GM23338 (cell line): ENCODE measurements around the gene RAX. TPM values are rescaled to one million over a fixed set of nuclear protein-coding genes. Genes with fewer than 3 reads are reported as not detected.

ENCODE experiments used
- ATAC-seq: fragments of 200-7000 bp; cut with Tn5 transposase; 3 replicates; pipeline ENCODE4 v1.9.1; 2020
- DNase-seq: peaks from one replicate; pipeline ENCODE4 v3.0.0-alpha.2; 2015; ENCODE audit warnings: low spot score
- H2AFZ ChIP-seq: fragments of 200-600 bp; sonication (generic); 2 replicates; pipeline ENCODE4 v1.8.0; 2016; ENCODE audit warnings: antibody characterized with exemption, mild to moderate bottlenecking, moderate library complexity
- H3F3A ChIP-seq: fragments of 200-600 bp; sonication (generic); replicated peaks from 2 replicates; pipeline ENCODE4 v1.8.0; 2017; ENCODE audit warnings: antibody characterized with exemption, mixed run types, low read depth
- H3K27ac ChIP-seq: fragments of 200-600 bp; sonication (generic); 2 replicates; pipeline ENCODE4 v1.6.1; 2016; ENCODE audit warnings: low read depth
- H3K27me3 ChIP-seq: fragments of 200-600 bp; sonication (generic); 2 replicates; pipeline ENCODE4 v1.8.0; 2016; ENCODE audit warnings: mild to moderate bottlenecking, mixed run types, moderate library complexity; ENCODE audit not compliant: insufficient read depth
- H3K36me3 ChIP-seq: fragments of 200-600 bp; sonication (generic); 2 replicates; pipeline ENCODE4 v1.8.0; 2016; ENCODE audit warnings: mild to moderate bottlenecking; ENCODE audit not compliant: insufficient read depth
- H3K4me1 ChIP-seq: fragments of 200-600 bp; sonication (generic); 2 replicates; pipeline ENCODE4 v1.8.0; 2016; ENCODE audit warnings: mild to moderate bottlenecking, moderate library complexity; ENCODE audit not compliant: insufficient read depth
- H3K4me2 ChIP-seq: fragments of 200-600 bp; sonication (generic); 2 replicates; pipeline ENCODE4 v1.7.1; 2017; ENCODE audit warnings: mixed run types
- H3K4me3 ChIP-seq: fragments of 200-600 bp; sonication (generic); 2 replicates; pipeline ENCODE4 v1.6.1; 2016; ENCODE audit warnings: mixed run types
- H3K79me2 ChIP-seq: fragments of 200-600 bp; sonication (generic); replicated peaks from 2 replicates; pipeline ENCODE4 v1.8.0; 2017; ENCODE audit warnings: mild to moderate bottlenecking; ENCODE audit not compliant: insufficient read depth
- H3K9me2 ChIP-seq: fragments of 200-600 bp; sonication (generic); 2 replicates; pipeline ENCODE4 v1.8.0; 2017; ENCODE audit not compliant: insufficient read depth
- H4K20me1 ChIP-seq: fragments of 200-600 bp; sonication (generic); replicated peaks from 2 replicates; pipeline ENCODE4 v1.8.0; 2017; ENCODE audit warnings: mild to moderate bottlenecking; ENCODE audit not compliant: insufficient read depth
- H3K27ac Mint-ChIP-seq: 2 replicates; pipeline ENCODE4 v1.8.0; 2020; ENCODE audit warnings: inconsistent platforms, mild to moderate bottlenecking, moderate library complexity, mixed read lengths
- H3K27me3 Mint-ChIP-seq: 3 replicates; pipeline ENCODE4 v1.8.0; 2022; ENCODE audit warnings: low read depth, mild to moderate bottlenecking, moderate library complexity, mixed read lengths, inconsistent platforms; ENCODE audit not compliant: insufficient read depth, poor library complexity
- H3K36me3 Mint-ChIP-seq: 3 replicates; pipeline ENCODE4 v1.8.0; 2021; ENCODE audit warnings: low read depth, mild to moderate bottlenecking, inconsistent platforms, moderate library complexity, mixed read lengths
- H3K4me1 Mint-ChIP-seq: 3 replicates; pipeline ENCODE4 v1.8.0; 2020; ENCODE audit warnings: mild to moderate bottlenecking, inconsistent platforms, mixed read lengths
- H3K4me3 Mint-ChIP-seq: 3 replicates; pipeline ENCODE4 v1.8.0; 2021; ENCODE audit warnings: moderate library complexity, mild to moderate bottlenecking, inconsistent platforms, mixed read lengths
- H3K9me3 Mint-ChIP-seq: 3 replicates; pipeline ENCODE4 v1.8.0; 2020; ENCODE audit warnings: moderate library complexity, mild to moderate bottlenecking, inconsistent platforms, mixed read lengths
- CREB1 ChIP-seq: fragments of 250-450 bp; sonication (Bioruptor Pico); IDR thresholded peaks from 2 replicates; pipeline ENCODE4 v1.5.0; 2020; ENCODE audit warnings: low read depth, mild to moderate bottlenecking, moderate library complexity
- CTCF ChIP-seq, 2 experiments: fragments of 200-600 bp in 1 of 2; sonication (generic) in 1 of 2; conservative IDR thresholded peaks; 2 replicates each; pipeline versions ENCODE4 v1.5.1 to v1.6.1; 2016 to 2017; ENCODE audit warnings: antibody characterized with exemption in 2 of 2, low read depth in 2 of 2, mild to moderate bottlenecking in 2 of 2, moderate library complexity in 1 of 2
- JUNB ChIP-seq: IDR thresholded peaks from one replicate; pipeline ENCODE4 v1.6.1; 2016; ENCODE audit warnings: antibody characterized with exemption; ENCODE audit not compliant: unreplicated experiment
- STAT1 ChIP-seq: IDR thresholded peaks from one replicate; pipeline ENCODE4 v1.6.1; 2016; ENCODE audit warnings: antibody characterized with exemption; ENCODE audit not compliant: unreplicated experiment
- polyA plus RNA-seq: library from polyadenylated mRNA; unstranded; fragments of >200 nt; fragmentation: Nextera tagmentation; extraction: Ambion mirVana; gene quantifications from 2 replicates; pipeline ENCODE4 v1.2.1, GENCODE V29; 2016
- total RNA-seq: library from RNA; depleted of rRNA; stranded (reverse); fragments of >200 nt; shearing (Covaris generic); gene quantifications from 2 replicates; pipeline ENCODE4 v1.2.3, GENCODE V29; 2014
- TF ChIP-seq, protein P1 (sequence below): fragments of 250-450 bp; sonication (Bioruptor Pico); IDR thresholded peaks from 2 replicates; pipeline ENCODE4 v1.5.0; 2020; ENCODE audit warnings: mild to moderate bottlenecking, moderate library complexity
- TF ChIP-seq, protein P2 (sequence below): IDR thresholded peaks from 2 replicates; pipeline ENCODE4 v1.6.1; 2016; ENCODE audit warnings: antibody characterized with exemption
- TF ChIP-seq, protein P3 (sequence below): IDR thresholded peaks from one replicate; pipeline ENCODE4 v1.6.1; 2018; ENCODE audit warnings: antibody characterized with exemption; ENCODE audit not compliant: unreplicated experiment

The RAX gene
- total and polyA plus RNA-seq, 2 experiments from 2014 or later = 0.03 to 0.16 TPM

- TF ChIP-seq, protein P1, sequence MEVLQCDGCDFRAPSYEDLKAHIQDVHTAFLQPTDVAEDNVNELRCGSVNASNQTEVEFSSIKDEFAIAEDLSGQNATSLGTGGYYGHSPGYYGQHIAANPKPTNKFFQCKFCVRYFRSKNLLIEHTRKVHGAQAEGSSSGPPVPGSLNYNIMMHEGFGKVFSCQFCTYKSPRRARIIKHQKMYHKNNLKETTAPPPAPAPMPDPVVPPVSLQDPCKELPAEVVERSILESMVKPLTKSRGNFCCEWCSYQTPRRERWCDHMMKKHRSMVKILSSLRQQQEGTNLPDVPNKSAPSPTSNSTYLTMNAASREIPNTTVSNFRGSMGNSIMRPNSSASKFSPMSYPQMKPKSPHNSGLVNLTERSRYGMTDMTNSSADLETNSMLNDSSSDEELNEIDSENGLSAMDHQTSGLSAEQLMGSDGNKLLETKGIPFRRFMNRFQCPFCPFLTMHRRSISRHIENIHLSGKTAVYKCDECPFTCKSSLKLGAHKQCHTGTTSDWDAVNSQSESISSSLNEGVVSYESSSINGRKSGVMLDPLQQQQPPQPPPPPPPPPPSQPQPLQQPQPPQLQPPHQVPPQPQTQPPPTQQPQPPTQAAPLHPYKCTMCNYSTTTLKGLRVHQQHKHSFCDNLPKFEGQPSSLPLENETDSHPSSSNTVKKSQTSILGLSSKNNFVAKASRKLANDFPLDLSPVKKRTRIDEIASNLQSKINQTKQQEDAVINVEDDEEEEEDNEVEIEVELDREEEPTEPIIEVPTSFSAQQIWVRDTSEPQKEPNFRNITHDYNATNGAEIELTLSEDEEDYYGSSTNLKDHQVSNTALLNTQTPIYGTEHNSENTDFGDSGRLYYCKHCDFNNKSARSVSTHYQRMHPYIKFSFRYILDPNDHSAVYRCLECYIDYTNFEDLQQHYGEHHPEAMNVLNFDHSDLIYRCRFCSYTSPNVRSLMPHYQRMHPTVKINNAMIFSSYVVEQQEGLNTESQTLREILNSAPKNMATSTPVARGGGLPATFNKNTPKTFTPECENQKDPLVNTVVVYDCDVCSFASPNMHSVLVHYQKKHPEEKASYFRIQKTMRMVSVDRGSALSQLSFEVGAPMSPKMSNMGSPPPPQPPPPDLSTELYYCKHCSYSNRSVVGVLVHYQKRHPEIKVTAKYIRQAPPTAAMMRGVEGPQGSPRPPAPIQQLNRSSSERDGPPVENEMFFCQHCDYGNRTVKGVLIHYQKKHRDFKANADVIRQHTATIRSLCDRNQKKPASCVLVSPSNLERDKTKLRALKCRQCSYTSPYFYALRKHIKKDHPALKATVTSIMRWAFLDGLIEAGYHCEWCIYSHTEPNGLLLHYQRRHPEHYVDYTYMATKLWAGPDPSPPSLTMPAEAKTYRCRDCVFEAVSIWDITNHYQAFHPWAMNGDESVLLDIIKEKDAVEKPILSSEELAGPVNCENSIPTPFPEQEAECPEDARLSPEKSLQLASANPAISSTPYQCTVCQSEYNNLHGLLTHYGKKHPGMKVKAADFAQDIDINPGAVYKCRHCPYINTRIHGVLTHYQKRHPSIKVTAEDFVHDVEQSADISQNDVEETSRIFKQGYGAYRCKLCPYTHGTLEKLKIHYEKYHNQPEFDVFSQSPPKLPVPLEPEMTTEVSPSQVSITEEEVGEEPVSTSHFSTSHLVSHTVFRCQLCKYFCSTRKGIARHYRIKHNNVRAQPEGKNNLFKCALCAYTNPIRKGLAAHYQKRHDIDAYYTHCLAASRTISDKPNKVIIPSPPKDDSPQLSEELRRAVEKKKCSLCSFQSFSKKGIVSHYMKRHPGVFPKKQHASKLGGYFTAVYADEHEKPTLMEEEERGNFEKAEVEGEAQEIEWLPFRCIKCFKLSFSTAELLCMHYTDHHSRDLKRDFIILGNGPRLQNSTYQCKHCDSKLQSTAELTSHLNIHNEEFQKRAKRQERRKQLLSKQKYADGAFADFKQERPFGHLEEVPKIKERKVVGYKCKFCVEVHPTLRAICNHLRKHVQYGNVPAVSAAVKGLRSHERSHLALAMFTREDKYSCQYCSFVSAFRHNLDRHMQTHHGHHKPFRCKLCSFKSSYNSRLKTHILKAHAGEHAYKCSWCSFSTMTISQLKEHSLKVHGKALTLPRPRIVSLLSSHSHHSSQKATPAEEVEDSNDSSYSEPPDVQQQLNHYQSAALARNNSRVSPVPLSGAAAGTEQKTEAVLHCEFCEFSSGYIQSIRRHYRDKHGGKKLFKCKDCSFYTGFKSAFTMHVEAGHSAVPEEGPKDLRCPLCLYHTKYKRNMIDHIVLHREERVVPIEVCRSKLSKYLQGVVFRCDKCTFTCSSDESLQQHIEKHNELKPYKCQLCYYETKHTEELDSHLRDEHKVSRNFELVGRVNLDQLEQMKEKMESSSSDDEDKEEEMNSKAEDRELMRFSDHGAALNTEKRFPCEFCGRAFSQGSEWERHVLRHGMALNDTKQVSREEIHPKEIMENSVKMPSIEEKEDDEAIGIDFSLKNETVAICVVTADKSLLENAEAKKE = no peak
- TF ChIP-seq, protein P2, sequence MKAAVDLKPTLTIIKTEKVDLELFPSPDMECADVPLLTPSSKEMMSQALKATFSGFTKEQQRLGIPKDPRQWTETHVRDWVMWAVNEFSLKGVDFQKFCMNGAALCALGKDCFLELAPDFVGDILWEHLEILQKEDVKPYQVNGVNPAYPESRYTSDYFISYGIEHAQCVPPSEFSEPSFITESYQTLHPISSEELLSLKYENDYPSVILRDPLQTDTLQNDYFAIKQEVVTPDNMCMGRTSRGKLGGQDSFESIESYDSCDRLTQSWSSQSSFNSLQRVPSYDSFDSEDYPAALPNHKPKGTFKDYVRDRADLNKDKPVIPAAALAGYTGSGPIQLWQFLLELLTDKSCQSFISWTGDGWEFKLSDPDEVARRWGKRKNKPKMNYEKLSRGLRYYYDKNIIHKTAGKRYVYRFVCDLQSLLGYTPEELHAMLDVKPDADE = no peak
- TF ChIP-seq CTCF (conservative IDR thresholded peaks at IDR 0.05; ENCODE audit: low read depth in 2 of 2) (no peak), CREB1 (CRISPR knock-in tag) (no peak), STAT1 (no peak)
Measured at GRCh38 chr18:59301929-59302328, 28.7 kb upstream of the RAX start (continued).

DNA sequence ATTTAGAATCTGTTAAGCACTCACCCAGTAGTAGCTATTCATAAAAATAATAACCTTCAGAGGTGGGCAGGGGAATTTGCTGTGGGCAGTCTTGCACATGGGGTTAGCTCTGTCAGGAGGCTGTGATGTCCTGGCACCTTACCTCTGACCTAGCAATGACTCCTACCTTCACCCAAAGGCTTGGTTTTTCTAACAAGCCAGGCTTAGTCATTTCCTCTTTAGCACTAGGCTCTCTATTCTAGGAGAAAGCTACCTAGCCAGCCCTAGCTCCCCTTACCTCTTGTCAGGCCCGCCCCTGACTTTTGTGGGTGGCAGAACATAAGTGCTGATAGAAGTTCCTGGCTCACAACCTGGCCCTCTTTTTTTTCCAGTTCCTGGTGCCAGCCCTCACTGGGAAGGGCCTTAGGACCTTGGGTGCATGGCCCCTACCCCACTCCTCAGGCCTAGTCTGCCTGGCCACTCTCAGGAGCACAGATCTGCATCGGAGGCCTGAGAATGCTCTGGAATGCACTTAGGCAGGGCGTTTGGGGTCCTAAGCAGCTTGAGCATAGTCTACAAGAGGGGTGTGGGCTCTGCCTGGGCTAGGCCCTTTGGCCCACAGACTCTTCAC, 27.5 kb upstream of the RAX start:
- no peaks in the 10 kb centered on the region for H3K36me3 Mint-ChIP-seq
- H3K4me1 ChIP-seq = no peaks in the 10 kb centered on the region
- no peak overlapping the region for H3K27ac ChIP-seq
- H2AFZ ChIP-seq = no peak overlapping the region
- H3K4me3 ChIP-seq = no peak overlapping the region
- no peaks in the 10 kb centered on the region for H3K79me2 ChIP-seq
- H3K27me3 ChIP-seq = no peaks in the 10 kb centered on the region
- no peaks in the 10 kb centered on the region for H3F3A ChIP-seq
- H3K9me2 ChIP-seq = no peaks in the 10 kb centered on the region
- H3K9me3 Mint-ChIP-seq = no peaks in the 10 kb centered on the region
- H3K36me3 ChIP-seq = no peaks in the 10 kb centered on the region
- H3K4me2 ChIP-seq = no peak overlapping the region
- ATAC-seq (no peak), DNase-seq (no peak)
- H3K27me3 Mint-ChIP-seq = no peaks in the 10 kb centered on the region
- no peaks in the 10 kb centered on the region for H3K4me1 Mint-ChIP-seq
- H4K20me1 ChIP-seq = no peaks in the 10 kb centered on the region
- no peak overlapping the region for H3K27ac Mint-ChIP-seq
- H3K4me3 Mint-ChIP-seq = no peak overlapping the region
- TF ChIP-seq, protein P3, sequence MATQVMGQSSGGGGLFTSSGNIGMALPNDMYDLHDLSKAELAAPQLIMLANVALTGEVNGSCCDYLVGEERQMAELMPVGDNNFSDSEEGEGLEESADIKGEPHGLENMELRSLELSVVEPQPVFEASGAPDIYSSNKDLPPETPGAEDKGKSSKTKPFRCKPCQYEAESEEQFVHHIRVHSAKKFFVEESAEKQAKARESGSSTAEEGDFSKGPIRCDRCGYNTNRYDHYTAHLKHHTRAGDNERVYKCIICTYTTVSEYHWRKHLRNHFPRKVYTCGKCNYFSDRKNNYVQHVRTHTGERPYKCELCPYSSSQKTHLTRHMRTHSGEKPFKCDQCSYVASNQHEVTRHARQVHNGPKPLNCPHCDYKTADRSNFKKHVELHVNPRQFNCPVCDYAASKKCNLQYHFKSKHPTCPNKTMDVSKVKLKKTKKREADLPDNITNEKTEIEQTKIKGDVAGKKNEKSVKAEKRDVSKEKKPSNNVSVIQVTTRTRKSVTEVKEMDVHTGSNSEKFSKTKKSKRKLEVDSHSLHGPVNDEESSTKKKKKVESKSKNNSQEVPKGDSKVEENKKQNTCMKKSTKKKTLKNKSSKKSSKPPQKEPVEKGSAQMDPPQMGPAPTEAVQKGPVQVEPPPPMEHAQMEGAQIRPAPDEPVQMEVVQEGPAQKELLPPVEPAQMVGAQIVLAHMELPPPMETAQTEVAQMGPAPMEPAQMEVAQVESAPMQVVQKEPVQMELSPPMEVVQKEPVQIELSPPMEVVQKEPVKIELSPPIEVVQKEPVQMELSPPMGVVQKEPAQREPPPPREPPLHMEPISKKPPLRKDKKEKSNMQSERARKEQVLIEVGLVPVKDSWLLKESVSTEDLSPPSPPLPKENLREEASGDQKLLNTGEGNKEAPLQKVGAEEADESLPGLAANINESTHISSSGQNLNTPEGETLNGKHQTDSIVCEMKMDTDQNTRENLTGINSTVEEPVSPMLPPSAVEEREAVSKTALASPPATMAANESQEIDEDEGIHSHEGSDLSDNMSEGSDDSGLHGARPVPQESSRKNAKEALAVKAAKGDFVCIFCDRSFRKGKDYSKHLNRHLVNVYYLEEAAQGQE = no peak
- no peak for TF ChIP-seq JUNB
- TF ChIP-seq, protein P2 = no peak
